ENCODE results near the gene B4GALNT2. TPM values are rescaled to one million over a fixed set of nuclear protein-coding genes. Genes with fewer than 3 reads are reported as not detected.

B4GALNT2 gene
- total RNA-seq, 3 donors from 2014 or later (not counting 1 experiment from before 2014, with no cell fraction given), result 0.05 TPM; not detected in 1

DNA sequence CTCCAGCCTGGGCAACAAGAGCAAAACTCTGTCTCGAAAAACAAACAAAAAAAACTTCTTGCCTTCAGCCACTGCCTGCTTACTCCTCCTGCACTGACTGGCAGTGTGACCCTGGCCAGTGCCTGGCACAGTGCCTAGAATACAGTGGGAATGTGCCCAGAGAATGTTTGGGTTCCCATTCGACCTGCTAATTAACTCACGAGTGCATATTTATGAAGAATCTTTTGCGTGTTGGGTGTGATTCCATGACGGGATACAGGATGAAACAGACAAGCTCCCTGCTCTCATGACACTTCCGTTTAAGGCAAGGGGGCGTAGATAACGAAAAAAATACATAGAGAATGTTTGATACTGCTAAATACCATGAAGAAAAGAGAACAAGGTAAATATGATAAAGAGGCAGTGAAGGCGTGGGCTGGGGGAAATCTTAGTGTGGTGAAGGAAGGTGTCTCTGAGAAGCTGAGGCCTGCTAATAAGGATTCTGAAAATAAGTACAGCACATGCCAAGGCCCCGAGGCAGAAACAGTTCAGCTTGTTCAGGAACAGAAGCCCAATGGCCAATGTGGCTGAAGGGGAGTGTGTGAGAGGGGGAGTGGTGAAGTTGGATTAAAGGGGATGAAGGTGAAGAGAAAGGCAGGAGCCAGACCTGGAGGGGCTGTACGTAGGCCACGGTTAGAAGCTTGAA, 82.2 kb downstream of the B4GALNT2 start:
- Histone ChIP-seq H3K27me3 (ENCODE audit: control insufficient read depth, insufficient read depth, low read length) (no peaks in the 10 kb centered on the region), H3K4me3 (ENCODE audit: low read length) (peak overlapping the region; percentile 17), H3K36me3 (ENCODE audit: control insufficient read depth, insufficient read depth, low read length) (peaks cover 16% of the 10 kb centered on the region), H3K27ac (ENCODE audit: low read length) (peak overlapping the region; percentile 97), H3K4me1 (ENCODE audit: control insufficient read depth, insufficient read depth, low read length) (peaks cover 97% of the 10 kb centered on the region), H3K9me3 (ENCODE audit: control insufficient read depth, insufficient read depth, low read length) (no peaks in the 10 kb centered on the region)
- Mint-ChIP-seq H3K9me3 (no peaks in the 10 kb centered on the region), H3K27ac (peak overlapping the region; percentile 83 to 98), H3K27me3 (ENCODE audit: low read depth in 2 of 2) (no peaks in the 10 kb centered on the region), H3K4me1 (peaks cover 87 to 92% of the 10 kb centered on the region in 2 donors), H3K36me3 (peaks cover 14% of the 10 kb centered on the region), H3K4me3 (peak overlapping the region; percentile 100)
- intact Hi-C loops (cut with micrococcal nuclease), result loop anchor here (5.0 kb wide), 1 partner anchor 493 kb away; the partner anchor contains the start of genes PRAC1 and PRAC2
- no peak for ATAC-seq
- whole genome bisulfite sequencing (ENCODE audit: insufficient coverage), result 48% methylated on average over 12 of the region's 12 CpGs
- peak in 1 of 2 donors; percentile 47 for DNase-seq
- TF ChIP-seq, protein P1, sequence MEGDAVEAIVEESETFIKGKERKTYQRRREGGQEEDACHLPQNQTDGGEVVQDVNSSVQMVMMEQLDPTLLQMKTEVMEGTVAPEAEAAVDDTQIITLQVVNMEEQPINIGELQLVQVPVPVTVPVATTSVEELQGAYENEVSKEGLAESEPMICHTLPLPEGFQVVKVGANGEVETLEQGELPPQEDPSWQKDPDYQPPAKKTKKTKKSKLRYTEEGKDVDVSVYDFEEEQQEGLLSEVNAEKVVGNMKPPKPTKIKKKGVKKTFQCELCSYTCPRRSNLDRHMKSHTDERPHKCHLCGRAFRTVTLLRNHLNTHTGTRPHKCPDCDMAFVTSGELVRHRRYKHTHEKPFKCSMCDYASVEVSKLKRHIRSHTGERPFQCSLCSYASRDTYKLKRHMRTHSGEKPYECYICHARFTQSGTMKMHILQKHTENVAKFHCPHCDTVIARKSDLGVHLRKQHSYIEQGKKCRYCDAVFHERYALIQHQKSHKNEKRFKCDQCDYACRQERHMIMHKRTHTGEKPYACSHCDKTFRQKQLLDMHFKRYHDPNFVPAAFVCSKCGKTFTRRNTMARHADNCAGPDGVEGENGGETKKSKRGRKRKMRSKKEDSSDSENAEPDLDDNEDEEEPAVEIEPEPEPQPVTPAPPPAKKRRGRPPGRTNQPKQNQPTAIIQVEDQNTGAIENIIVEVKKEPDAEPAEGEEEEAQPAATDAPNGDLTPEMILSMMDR (IDR thresholded peaks at IDR 0.05), result no peak

DNA sequence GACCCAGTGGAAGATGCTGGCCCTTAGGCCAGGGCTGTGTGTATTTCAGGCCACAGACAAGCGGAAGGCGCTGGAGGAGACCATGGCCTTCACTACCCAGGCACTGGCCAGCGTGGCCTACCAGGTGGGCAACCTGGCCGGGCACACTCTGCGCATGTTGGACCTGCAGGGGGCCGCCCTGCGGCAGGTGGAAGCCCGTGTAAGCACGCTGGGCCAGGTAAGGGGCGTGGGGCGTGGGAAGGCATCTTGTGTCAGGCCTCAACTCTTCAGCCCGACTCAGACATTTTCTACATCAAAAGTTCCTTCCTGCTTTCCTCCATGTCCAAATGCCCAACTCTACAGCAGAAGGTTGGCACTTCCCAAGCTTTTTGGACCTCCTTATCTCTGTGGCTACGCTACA, 83.9 kb downstream of the B4GALNT2 start:
- Mint-ChIP-seq H3K27ac (peak overlapping the region; percentile 81 to 98), H3K4me1 (peaks cover 70 to 83% of the 10 kb centered on the region in 2 donors), H3K27me3 (ENCODE audit: low read depth in 2 of 2) (no peaks in the 10 kb centered on the region), H3K36me3 (peaks cover 14% of the 10 kb centered on the region), H3K4me3 (peak overlapping the region; percentile 89), H3K9me3 (no peaks in the 10 kb centered on the region)
- Histone ChIP-seq H3K36me3 (ENCODE audit: control insufficient read depth, insufficient read depth, low read length) (peaks cover 25% of the 10 kb centered on the region), H3K27ac (ENCODE audit: low read length) (peak overlapping the region; percentile 97), H3K9me3 (ENCODE audit: control insufficient read depth, insufficient read depth, low read length) (no peaks in the 10 kb centered on the region), H3K4me1 (ENCODE audit: control insufficient read depth, insufficient read depth, low read length) (peaks cover 98% of the 10 kb centered on the region), H3K27me3 (ENCODE audit: control insufficient read depth, insufficient read depth, low read length) (no peaks in the 10 kb centered on the region), H3K4me3 (ENCODE audit: low read length) (no peak overlapping the region)
- ATAC-seq (no peak), DNase-seq (peak in 1 of 2 donors; percentile 23)
- 80% methylated on average over 13 of the region's 13 CpGs for WGBS (ENCODE audit: insufficient coverage)
- intact Hi-C loops (cut with micrococcal nuclease), result loop anchor here (5.0 kb wide), 1 partner anchor 494 kb away; the partner anchor contains the start of genes PRAC1 and PRAC2
- TF ChIP-seq, protein P1 (IDR thresholded peaks at IDR 0.05), result no peak

GRCh38 chr17:49216953-49217650, 84.5 kb downstream of the B4GALNT2 start:
- Mint-ChIP-seq H3K9me3 (no peaks in the 10 kb centered on the region), H3K27ac (peak overlapping the region; percentile 81 to 98), H3K4me3 (peak overlapping the region; percentile 89), H3K36me3 (peaks cover 12% of the 10 kb centered on the region), H3K4me1 (peaks cover 67 to 83% of the 10 kb centered on the region in 2 donors), H3K27me3 (ENCODE audit: low read depth in 2 of 2) (no peaks in the 10 kb centered on the region)
- no peak overlapping the region for H3K4me3 ChIP-seq (ENCODE audit: low read length)
- peaks cover 28% of the 10 kb centered on the region for H3K36me3 ChIP-seq (ENCODE audit: control insufficient read depth, insufficient read depth, low read length)
- 40% methylated on average over 10 of the region's 11 CpGs for WGBS (ENCODE audit: insufficient coverage)
- TF ChIP-seq, protein P1 (IDR thresholded peaks at IDR 0.05), result no peak
- H3K27me3 ChIP-seq (ENCODE audit: control insufficient read depth, insufficient read depth, low read length), result no peaks in the 10 kb centered on the region
- peaks cover 98% of the 10 kb centered on the region for H3K4me1 ChIP-seq (ENCODE audit: control insufficient read depth, insufficient read depth, low read length)
- no peaks in the 10 kb centered on the region for H3K9me3 ChIP-seq (ENCODE audit: control insufficient read depth, insufficient read depth, low read length)
- peak overlapping the region; percentile 97 for H3K27ac ChIP-seq (ENCODE audit: low read length)
- peak in 1 of 2 donors; percentile 49 for DNase-seq
- ATAC-seq, result no peak
- intact Hi-C loops (cut with micrococcal nuclease), result loop anchor here (5.0 kb wide), 1 partner anchor 495 kb away; the partner anchor contains the start of genes PRAC1 and PRAC2

Measured in natural killer cell (primary cell).